HG03457 (cell line): ENCODE measurements around the gene TRIO.

ENCODE experiments used
- ATAC-seq: cut with Tn5 transposase; IDR thresholded peaks from one replicate; pipeline ENCODE4 v1.9.1; 2021; ENCODE audit warnings: moderate number of reproducible peaks; ENCODE audit not compliant: unreplicated experiment

Gene TRIO

DNA sequence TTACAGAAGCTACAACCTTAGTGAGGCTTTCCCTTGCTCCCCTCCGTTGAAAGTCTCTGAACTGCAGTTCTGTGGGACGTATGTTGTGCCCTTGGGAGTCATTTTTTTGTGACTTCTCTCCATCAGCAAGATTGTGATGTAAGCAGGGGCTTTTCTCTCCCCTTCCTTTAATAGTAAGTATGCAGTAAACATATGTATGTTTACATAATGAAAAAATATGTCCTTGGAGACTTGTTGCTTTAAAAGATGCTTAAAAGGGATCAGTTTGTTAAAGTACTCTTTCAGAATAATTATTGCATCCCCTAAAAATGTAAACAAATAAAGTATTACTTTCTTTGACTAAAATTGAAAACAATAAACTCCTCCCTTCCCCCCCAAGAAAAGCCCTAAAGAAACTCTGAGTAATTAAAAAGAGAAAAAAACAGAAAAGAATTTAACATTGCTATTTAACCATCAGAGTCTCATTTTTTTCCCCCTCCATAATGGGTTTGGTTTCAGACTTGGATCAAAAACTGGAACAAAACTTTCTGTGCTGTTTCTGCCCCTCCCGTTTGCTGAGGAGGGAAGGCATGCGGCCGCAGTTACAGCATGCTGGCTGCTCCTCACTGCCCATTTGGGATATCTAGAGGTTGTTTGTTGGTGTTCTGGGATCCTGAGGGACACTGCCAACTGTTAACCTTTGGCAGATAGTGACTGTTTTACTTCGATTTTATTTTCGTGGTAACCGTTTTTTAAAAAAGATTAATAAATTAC is 40.2 kb downstream of the TRIO start:
- ATAC-seq = no peak

DNA sequence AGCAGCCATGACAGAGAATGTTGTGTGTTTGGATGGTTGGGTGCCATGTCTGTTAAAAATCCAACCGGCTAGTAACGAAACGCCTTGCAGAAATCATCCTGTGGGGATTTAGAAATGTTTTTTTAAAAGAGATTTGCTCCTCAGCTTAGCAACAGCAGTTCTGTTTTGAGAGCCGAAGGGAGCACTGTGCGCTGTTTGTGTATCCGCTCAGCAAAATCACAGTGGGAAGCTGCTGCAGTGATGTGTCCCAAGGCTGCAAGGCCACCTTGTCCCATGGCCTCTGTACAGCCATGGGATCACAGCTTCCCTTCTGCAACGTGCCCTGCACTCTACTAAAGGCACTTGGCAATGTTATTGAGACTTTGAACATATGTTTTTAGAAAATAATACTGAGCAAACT is 40.9 kb downstream of the TRIO start:
- ATAC-seq = no peak

DNA sequence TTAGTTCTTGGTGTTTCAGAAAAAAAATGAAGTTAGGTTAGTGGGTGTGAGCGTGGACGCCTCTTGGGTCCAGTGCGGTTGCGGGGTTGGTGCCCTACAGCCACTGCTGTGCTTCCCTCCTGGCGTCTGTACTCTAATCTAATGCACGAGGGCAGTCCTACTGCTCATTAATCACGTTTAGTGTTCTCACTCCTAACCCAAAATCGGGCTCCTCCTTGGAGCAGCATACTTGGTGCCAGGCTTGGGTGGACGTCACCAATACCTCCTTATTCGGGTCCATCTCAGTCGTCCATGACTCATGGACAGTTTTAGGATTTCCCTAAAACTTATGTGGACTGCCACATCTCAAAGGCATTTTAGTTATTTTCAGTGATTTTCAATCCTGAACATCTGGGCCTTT is 41.6 kb downstream of the TRIO start:
- ATAC-seq = no peak

- no peak for ATAC-seq
Observed at GRCh38 chr5:14185326-14186058, 42.4 kb downstream of the TRIO start.

- ATAC-seq = no peak
Observed at GRCh38 chr5:14186059-14186830, 43.1 kb downstream of the TRIO start.

GRCh38 chr5:14187157-14187556 is 44.0 kb downstream of the TRIO start:
- no peak for ATAC-seq

GRCh38 chr5:14187660-14188059 is 44.5 kb downstream of the TRIO start:
- no peak for ATAC-seq

- ATAC-seq = no peak
Observed at GRCh38 chr5:14188778-14189177, 45.6 kb downstream of the TRIO start.

DNA sequence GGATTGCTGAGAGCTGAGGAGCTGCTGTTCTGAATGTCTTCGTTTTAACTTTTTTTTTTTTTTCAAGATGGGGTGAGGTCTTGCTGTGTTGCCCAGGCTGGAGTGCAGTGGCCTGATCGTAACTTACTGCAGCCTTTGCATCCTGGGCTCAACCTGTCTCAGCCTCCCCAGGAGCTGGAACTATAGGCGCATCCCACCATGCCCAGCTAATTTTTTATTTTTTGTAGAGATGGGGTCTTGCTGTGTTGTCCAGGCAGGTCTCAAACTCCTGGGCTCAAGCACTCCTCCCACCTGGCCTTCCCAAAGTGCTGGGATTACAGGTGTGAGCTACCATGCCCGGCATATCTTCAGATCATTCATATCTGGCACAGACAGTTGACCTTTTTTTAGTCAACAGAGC is 46.5 kb downstream of the TRIO start:
- no peak for ATAC-seq

DNA sequence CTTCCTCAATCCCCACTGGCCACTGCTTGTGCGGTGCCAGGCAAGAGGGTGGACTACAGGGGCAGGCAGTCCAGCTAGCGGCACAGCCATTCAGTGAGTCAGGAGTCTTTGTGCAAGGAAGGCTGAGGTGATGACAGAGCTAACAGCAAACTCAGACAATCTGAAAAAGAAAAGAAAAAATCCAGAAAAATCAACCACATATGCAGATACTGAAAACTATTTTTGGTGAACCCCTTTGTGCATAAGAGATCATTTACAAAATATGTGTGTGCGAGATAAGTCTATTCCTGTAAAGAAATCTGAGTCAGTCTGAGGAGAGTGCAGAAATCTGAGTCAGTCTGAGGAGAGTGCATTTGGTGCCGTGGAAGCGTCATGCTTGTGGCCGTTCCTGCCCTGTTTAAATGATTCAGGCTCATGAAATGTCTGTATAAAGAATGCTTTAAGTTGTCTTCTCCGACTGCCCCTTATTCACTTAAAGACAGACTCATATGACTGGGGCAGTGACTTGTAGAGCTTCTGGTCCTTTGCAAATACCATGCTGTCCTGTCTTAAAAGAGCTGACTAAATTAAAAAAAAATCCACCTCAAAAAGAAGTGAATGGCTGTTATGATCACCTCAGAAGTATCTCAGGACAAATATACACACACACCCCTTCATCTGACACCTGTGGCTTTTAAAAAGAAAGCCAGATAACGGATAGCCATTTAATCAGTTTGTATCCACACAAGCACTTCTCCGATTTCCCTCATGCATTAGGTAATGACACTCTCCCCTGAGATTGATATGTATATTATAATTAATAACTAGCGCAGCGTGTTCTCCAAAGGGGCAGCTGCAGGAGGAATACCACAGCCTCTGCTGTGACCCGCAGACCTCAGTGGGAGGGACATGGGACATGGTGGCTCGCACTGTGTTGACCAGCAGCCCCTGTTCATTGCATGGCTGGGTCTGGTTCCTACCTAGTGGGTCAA is 47.3 kb downstream of the TRIO start:
- no peak for ATAC-seq

- no peak for ATAC-seq
Observed at GRCh38 chr5:14191325-14191724, 48.2 kb downstream of the TRIO start.

GRCh38 chr5:14193496-14193895 is 50.4 kb downstream of the TRIO start:
- ATAC-seq = no peak

- ATAC-seq = no peak
Observed at GRCh38 chr5:14195588-14195987, 52.4 kb downstream of the TRIO start.

DNA sequence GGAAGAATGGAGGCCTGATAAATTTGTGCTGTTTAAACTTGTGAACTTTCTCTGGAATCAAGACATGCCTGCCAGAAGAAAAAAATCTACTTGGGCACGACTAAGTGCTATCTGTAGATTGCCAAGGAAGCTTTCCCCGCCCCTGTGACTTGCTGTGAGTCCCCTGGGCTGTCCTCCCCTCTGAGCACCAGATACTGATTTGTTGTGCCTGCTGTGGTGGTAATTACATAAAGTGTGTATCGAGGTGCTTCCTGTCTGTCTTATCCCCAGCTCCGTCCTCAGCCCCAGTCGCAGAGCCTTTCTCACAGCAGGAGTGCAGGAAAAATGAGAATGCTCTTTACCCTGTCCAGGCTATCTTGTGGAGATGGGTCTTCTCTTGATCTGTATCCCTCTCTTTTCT is 53.9 kb downstream of the TRIO start:
- no peak for ATAC-seq

DNA sequence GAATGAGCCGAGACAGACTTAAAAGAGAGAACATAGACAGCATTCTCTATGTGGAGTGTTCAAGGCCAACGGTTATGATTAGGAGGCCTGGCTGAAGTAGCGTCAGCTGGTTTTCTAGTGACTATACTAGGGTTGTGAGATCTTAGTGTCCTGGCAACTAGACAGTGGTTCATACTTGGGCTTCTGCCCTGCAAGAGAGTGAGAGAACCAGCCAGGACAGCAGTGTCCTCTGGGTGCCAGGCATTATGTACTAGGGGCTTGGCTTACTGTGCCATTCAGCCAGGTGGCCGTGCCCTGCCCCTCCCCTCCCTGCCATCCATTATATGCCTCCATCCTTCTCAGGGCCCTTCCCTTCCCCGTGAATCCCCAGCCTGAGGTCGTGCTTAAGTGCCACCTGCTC is 56.8 kb downstream of the TRIO start:
- ATAC-seq = no peak

DNA sequence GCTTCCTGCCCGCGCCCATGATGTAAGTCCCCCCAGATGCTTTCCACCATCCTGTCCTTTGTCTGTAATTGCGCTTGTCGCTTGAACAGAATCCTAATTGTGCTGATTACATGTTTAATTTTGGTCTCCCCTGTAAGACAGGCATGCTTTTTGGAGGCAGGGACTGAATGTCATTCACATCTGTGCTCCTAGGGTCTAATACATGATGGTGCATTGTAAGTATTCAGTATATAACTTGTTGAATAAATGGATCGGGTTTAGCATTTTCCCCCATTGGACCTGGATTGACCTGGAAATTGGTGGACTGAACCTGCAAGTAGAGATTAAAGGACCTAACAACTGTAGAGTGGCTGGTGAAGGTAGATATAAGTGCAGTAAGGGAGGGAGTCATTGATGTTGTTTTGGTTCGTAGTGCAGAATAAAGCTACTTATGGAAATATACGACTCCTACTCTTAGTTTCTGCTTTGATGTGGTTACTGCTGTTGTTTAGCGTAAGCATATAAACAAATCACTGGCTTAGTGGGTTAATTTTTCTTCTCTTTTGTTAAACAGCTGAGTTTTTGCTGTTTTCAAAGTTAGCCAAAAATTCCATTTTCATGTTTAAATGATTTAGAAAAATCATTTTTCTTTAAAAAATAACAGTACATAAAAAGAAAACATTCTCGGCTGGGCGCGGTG is 57.3 kb downstream of the TRIO start:
- no peak for ATAC-seq

DNA sequence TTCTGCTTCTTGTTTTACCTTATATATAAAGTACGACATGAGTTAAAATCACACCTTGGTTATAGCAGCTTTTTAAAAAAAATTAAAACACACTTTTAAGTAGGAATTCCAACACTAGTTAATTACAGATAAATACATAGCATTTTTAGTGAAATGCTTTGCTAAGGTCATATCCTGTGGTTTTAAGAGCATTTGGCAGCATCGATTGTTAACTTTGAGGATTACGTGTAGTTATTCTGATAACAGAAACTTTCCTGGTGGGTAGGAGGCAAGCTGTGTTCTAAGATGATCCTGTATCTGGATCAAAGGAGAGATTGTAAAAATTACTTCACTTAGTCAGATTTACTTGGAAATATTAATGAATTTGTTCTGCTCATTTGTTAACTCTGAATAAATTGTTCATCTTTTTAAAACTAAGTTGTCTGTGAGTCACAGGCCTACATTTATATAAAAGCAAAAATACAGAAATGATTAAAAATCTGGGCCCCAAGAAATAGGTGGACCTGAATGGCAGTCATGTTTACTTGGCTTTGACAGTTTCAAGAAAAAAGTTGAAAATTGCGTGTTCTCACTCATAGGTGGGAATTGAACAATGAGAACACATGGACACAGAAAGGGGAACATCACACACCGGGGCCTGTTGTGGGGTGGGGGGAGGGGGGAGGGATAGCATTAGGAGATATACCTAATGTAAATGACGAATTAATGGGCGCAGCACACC is 58.3 kb downstream of the TRIO start:
- no peak for ATAC-seq

DNA sequence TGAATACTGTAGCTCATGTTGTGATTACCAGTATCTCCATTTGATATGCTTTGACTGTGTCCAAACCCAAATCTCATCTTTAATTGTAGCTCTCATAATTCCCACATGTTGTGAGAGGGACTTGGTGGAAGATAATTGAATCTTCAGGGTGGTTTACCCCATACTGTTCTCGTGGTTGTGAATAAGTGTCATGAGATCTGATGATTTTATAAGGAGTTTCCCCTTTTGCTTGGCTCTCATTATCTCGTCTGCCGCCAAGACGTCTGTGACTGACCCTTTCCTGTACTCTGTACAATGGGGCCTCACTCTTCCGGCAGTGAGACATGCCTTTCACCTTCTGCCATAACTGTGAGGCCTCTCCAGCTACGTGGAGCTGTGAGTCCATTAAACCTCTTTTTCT is 59.3 kb downstream of the TRIO start:
- no peak for ATAC-seq

DNA sequence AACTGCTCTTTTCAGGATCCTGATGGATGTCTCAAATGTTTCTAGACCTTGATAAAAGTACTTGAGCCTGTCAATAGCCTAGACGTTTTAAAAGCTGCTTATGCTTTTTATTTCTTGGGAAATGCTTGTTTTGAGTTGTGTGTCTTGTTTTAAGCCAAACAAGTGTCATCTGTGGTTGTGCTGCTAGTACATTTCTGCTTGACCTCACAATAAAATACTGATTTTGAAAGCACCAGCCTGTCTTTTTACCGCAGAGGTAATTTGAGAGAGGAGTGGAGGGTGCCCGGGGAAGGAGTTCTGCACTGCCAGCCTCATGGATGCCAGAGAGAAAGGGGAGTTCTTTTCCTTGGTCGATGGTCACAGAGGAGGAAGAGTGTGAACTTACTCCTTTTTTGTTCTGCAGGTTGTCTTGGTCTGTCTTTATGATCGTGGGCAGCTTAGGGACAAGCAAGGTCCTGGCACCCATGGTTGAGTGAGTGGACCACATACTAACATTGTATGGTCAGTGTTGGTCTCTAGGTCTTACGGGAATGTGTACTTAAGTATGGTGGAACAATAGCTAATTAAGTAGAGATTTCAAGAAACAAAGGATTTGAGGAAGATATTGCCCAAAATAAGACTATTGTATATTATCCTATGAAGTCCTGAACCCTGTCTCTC is 61.0 kb downstream of the TRIO start:
- no peak for ATAC-seq
